GM19452 (cell line): ENCODE results near the gene EHHADH.
"Not testable (repeated sequence)": the region's sequence is repeated elsewhere in the genome, so short reads cannot be mapped to it uniquely, and the experiment has no call there.

Experiments
- ATAC-seq: cut with Tn5 transposase; IDR thresholded peaks from one replicate; pipeline ENCODE4 v1.9.1; 2021; ENCODE audit not compliant: unreplicated experiment

EHHADH gene

GRCh38 chr3:185253645-185254410, at the start of gene EHHADH:
EHHADH (minus strand) TSS chr3:185254049; CDS start chr3:185254022, 27 bp downstream.
- no peak for ATAC-seq

- not testable (repeated sequence) for ATAC-seq
Observed at GRCh38 chr3:185299918-185300426, 46.1 kb upstream of the EHHADH start.

- no peak for ATAC-seq
Observed at GRCh38 chr3:185297867-185298266, 44.0 kb upstream of the EHHADH start.

- no peak for ATAC-seq
Observed at GRCh38 chr3:185292238-185292637, 38.4 kb upstream of the EHHADH start.

GRCh38 chr3:185290266-185290665, 36.4 kb upstream of the EHHADH start:
- ATAC-seq: no peak

- no peak for ATAC-seq
Observed at GRCh38 chr3:185283374-185283935, 29.6 kb upstream of the EHHADH start.

- ATAC-seq: peak; percentile 99
Observed at GRCh38 chr3:185282696-185283373, 29.0 kb upstream of the EHHADH start.

GRCh38 chr3:185280572-185281365, 26.9 kb upstream of the EHHADH start:
- ATAC-seq: no peak

GRCh38 chr3:185279587-185280138, 25.8 kb upstream of the EHHADH start:
- no peak for ATAC-seq

GRCh38 chr3:185276415-185276814, 22.6 kb upstream of the EHHADH start:
- no peak for ATAC-seq

GRCh38 chr3:185272033-185272432, 18.2 kb upstream of the EHHADH start:
- ATAC-seq: no peak

- no peak for ATAC-seq
Observed at GRCh38 chr3:185270956-185271332, 17.1 kb upstream of the EHHADH start.

- ATAC-seq: no peak
Observed at GRCh38 chr3:185270262-185270955, 16.6 kb upstream of the EHHADH start.

- no peak for ATAC-seq
Observed at GRCh38 chr3:185268194-185268962, 14.5 kb upstream of the EHHADH start.

- ATAC-seq: no peak
Observed at GRCh38 chr3:185267193-185267592, 13.3 kb upstream of the EHHADH start.

- ATAC-seq: no peak
Observed at GRCh38 chr3:185264849-185265553, 11.2 kb upstream of the EHHADH start.

- no peak for ATAC-seq
Observed at GRCh38 chr3:185263423-185263822, 9.6 kb upstream of the EHHADH start.

- no peak for ATAC-seq
Observed at GRCh38 chr3:185257334-185257733, 3.5 kb upstream of the EHHADH start.

GRCh38 chr3:185254799-185255198, 950 bp upstream of the EHHADH start:
- ATAC-seq: no peak
